Sigmoid colon (tissue), 7 donors: ENCODE data around the gene SYT8. TPM values are rescaled to one million over a fixed set of nuclear protein-coding genes. Genes with fewer than 3 reads are reported as not detected.
A peak's percentile ranks its signal among the peaks of the same experiment; 100 is the strongest.
"Not testable (repeated sequence)": the region's sequence is repeated elsewhere in the genome, so short reads cannot be mapped to it uniquely, and the experiment has no call there.

Experiments used
- DNase-seq: peaks from one replicate; pipeline ENCODE4 v3.0.0-alpha.2; 2019
- H3K27ac ChIP-seq, 4 donors: fragments of 200-600 bp; sonication (generic); one replicate each; pipeline ENCODE4 v1.5.1; 2016 to 2019; ENCODE audit warnings: mild to moderate bottlenecking in 1 of 4
- H3K27me3 ChIP-seq, 3 donors: fragments of 200-600 bp; sonication (generic); one replicate each; pipeline ENCODE4 v1.5.1; 2019; ENCODE audit warnings: mild to moderate bottlenecking in 1 of 3
- H3K36me3 ChIP-seq, 4 donors: fragments of 200-600 bp; sonication (generic); one replicate each; pipeline ENCODE4 v1.5.1; 2016 to 2019
- H3K4me1 ChIP-seq, 4 donors: fragments of 200-600 bp; sonication (generic); one replicate each; pipeline ENCODE4 v1.5.1; 2017 to 2019
- H3K4me3 ChIP-seq, 4 donors: fragments of 200-600 bp; sonication (generic); one replicate each; pipeline ENCODE4 v1.5.1; 2017 to 2019; ENCODE audit warnings: mild to moderate bottlenecking in 2 of 4, moderate library complexity in 1 of 4
- H3K9me3 ChIP-seq, 4 donors: fragments of 200-600 bp in 3 of 4; sonication (generic) in 3 of 4; one replicate each; pipeline versions ENCODE4 v1.5.1 to v1.6.1; 2013 to 2019
- EP300 ChIP-seq, 4 donors: sonication (generic); formaldehyde crosslinking; IDR thresholded peaks; one replicate each; pipeline ENCODE4 v1.6.1; 2017; ENCODE audit warnings: antibody characterized with exemption in 4 of 4
- POLR2A ChIP-seq, 2 donors: fragments of 450-650 bp; IDR thresholded peaks; one replicate each; pipeline ENCODE4 v1.6.1; 2016; ENCODE audit warnings: antibody characterized with exemption in 2 of 2, mild to moderate bottlenecking in 2 of 2, moderate library complexity in 2 of 2
- POLR2AphosphoS5 ChIP-seq, 4 donors: sonication (generic); formaldehyde crosslinking; IDR thresholded peaks; one replicate each; pipeline ENCODE4 v1.6.1; 2017; ENCODE audit warnings: antibody characterized with exemption in 4 of 4
- WGBS, 2 donors: extraction: QIAGEN DNeasy Blood & Tissue Kit; methylation state at CpG; one replicate each; pipeline ENCODE4 v1.1.7; 2013; 5-methylcytosine and 5-hydroxymethylcytosine counted together
- intact Hi-C: fragments of 100-400 bp; cut with DNase I; formaldehyde crosslinking; loops from one replicate; pipeline ENCODE4 v1.15.1; 2023
- polyA plus RNA-seq, 3 donors: library from polyadenylated mRNA; stranded (reverse); fragments of 200-250 nt; gene quantifications; one replicate each; pipeline ENCODE4 v1.2.3, GENCODE V29; 2013
- total RNA-seq, 4 donors: library from RNA; depleted of rRNA; stranded (reverse); fragments of >200 nt; gene quantifications; one replicate each; pipeline ENCODE4 v1.1.0, GENCODE V29; 2016
- TF ChIP-seq, protein P1 (sequence below), 4 experiments: fragments of 450-650 bp in 3 of 4; fragments of 200-600 bp in 1 of 4; IDR thresholded peaks; one replicate each; pipeline ENCODE4 v1.5.1; 2016 to 2019; ENCODE audit warnings: antibody characterized with exemption in 4 of 4, mild to moderate bottlenecking in 3 of 4, moderate library complexity in 2 of 4
- donor health status: healthy with polysubstance abuse.
- donor health status: Bipolar disorder and iron deficiency.
- donor health status: healthy.

The SYT8 gene
- total and polyA plus RNA-seq, 7 donors: 1.8 to 5.4 TPM; not detected in 5

DNA sequence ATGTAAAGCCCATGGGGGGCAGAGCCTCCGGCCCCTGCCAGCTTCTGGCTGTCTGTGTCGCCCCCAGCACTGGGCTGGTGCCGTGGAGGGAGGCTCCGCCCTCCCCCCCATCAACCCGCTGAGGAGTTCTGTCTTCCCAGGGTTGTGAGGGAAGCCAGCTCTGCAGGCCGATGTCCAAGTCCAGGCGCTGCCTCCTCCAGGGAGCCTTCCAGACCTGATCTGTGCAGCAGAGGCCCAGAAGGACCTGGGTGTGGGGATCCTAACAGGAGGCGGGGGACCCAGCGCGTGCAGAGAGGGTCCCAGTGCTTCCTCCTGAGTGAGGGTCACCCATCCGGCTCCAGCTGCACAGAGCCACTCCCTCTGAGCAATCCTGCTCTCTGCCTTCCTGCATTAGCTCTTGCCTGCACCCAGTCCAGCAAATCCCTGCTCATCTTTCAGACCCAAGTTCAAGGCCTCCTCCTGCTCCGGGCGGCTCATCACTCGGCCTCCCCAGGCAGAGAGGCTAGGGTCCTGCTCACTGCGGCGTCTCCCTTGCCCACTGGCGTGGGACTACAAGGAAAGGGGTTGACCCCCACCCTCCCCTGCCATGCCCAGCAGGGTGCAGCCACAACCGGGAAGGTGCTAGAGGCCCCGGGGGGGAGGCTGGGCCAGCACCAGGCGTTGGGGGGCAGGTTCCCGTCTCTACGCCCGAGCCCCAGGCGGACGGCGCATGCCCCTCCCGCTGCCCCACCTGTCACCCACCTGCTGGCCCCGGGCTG is 40.5 kb downstream of the SYT8 start:
- Histone ChIP-seq H3K9me3 (no peaks in the 10 kb centered on the region), H3K4me1 (peaks cover 0 to 45% (median 37%) of the 10 kb centered on the region in 4 donors), H3K27ac (peak overlapping the region; percentile 28 to 78 (median 60)), H3K36me3 (no peaks in the 10 kb centered on the region), H3K4me3 (no peak overlapping the region), H3K27me3 (peaks cover 0 to 25% (median 21%) of the 10 kb centered on the region in 3 donors)
- intact Hi-C loops: no loop called here
- WGBS, 2 donors: 30 to 56% methylated on average over 28 of the region's 28 CpGs
- TF ChIP-seq, protein P1, sequence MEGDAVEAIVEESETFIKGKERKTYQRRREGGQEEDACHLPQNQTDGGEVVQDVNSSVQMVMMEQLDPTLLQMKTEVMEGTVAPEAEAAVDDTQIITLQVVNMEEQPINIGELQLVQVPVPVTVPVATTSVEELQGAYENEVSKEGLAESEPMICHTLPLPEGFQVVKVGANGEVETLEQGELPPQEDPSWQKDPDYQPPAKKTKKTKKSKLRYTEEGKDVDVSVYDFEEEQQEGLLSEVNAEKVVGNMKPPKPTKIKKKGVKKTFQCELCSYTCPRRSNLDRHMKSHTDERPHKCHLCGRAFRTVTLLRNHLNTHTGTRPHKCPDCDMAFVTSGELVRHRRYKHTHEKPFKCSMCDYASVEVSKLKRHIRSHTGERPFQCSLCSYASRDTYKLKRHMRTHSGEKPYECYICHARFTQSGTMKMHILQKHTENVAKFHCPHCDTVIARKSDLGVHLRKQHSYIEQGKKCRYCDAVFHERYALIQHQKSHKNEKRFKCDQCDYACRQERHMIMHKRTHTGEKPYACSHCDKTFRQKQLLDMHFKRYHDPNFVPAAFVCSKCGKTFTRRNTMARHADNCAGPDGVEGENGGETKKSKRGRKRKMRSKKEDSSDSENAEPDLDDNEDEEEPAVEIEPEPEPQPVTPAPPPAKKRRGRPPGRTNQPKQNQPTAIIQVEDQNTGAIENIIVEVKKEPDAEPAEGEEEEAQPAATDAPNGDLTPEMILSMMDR (IDR thresholded peaks at IDR 0.05): no peak
- TF ChIP-seq EP300 (IDR thresholded peaks at IDR 0.05): no peak
- TF ChIP-seq POLR2AphosphoS5 (IDR thresholded peaks at IDR 0.05): no peak
- TF ChIP-seq POLR2A (IDR thresholded peaks at IDR 0.05): no peak
- peak; percentile 66 for DNase-seq

DNA sequence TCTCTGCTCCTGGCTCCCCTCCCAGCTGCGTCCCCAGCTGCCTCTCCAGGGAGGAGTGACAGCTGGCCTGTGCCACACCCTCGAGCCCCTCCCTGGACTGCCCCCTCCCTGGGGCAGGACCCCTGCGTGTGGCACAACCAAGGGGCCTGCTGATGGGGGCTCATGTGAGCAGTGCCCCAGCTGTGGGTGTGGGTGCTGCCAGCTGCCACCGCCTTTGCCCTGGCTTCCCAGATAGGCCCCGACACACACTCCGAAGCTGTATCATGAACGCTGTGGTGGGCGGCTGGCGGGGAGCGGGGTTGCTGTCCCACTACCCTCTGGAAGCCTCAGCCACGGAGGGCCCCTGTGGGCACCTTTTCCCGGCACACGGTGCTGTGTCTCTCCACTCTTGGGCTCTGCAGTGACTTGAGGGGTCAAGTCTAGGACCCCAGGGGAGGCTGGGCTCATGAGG is 41.1 kb downstream of the SYT8 start:
- H3K4me3 ChIP-seq: peak overlapping the region in 1 of 4 donors; percentile 2
- H3K9me3 ChIP-seq, H3K36me3 ChIP-seq, DNase-seq, intact Hi-C loops: not testable (repeated sequence)
- WGBS, 2 donors: 46 to 70% methylated on average over 13 of the region's 13 CpGs
- peaks cover 0 to 46% (median 38%) of the 10 kb centered on the region in 4 donors for H3K4me1 ChIP-seq
- H3K27me3 ChIP-seq: peaks cover 0 to 20% (median 16%) of the 10 kb centered on the region in 3 donors
- peak overlapping the region; percentile 24 to 78 (median 66) for H3K27ac ChIP-seq

DNA sequence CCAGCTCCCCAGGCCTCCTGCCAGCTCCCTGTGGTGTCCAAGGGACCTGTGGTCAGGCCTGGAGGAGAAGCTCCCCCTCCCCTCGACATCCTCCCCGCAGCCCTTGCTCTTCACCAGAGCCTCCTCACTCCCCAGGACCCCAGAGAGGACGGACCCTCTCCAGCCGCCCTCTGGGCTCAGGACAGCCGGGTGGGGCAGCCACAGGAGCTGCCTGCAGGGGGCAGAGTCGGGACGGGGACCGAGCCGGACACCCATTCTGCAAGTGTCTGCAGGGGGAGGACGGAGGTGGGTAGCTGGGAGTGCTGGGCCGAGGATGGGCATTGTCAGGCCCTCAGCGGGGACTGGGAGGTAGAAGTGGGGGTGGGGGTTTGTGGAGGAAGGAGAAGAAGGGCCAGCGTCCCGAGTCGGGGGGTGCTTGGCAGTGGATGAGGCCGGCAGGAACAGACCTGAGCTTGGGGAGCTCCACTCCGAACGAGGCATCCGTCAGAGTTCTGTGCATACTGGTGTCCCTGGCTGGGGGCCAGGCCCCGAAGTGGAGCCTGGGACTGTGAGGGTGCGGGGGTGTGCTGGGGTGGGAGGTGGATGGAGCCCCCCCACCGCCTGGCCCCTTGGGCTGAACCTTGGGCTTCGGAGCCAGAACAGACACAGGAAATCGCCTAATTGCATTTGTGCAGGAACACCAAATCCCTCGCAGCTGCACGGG is 41.7 kb downstream of the SYT8 start:
- intact Hi-C loops: no loop called here
- Histone ChIP-seq H3K36me3 (no peaks in the 10 kb centered on the region), H3K27me3 (peaks cover 0 to 14% (median 10%) of the 10 kb centered on the region in 3 donors), H3K27ac (peak overlapping the region; percentile 24 to 78 (median 66)), H3K4me3 (peak overlapping the region in 2 of 4 donors; percentile 2 to 19), H3K4me1 (peaks cover 0 to 49% (median 40%) of the 10 kb centered on the region in 4 donors), H3K9me3 (no peaks in the 10 kb centered on the region)
- DNase-seq: peak; percentile 80
- 25 to 50% methylated on average over 26 of the region's 26 CpGs for WGBS, 2 donors
- no peak for TF ChIP-seq POLR2A (IDR thresholded peaks at IDR 0.05)
- no peak for TF ChIP-seq EP300 (IDR thresholded peaks at IDR 0.05)
- TF ChIP-seq POLR2AphosphoS5 (IDR thresholded peaks at IDR 0.05): peak in 1 of 4 donors; percentile 8
- TF ChIP-seq, protein P1 (IDR thresholded peaks at IDR 0.05): peak in 3 of 4 experiments; percentile 10 to 35 (median 19)

DNA sequence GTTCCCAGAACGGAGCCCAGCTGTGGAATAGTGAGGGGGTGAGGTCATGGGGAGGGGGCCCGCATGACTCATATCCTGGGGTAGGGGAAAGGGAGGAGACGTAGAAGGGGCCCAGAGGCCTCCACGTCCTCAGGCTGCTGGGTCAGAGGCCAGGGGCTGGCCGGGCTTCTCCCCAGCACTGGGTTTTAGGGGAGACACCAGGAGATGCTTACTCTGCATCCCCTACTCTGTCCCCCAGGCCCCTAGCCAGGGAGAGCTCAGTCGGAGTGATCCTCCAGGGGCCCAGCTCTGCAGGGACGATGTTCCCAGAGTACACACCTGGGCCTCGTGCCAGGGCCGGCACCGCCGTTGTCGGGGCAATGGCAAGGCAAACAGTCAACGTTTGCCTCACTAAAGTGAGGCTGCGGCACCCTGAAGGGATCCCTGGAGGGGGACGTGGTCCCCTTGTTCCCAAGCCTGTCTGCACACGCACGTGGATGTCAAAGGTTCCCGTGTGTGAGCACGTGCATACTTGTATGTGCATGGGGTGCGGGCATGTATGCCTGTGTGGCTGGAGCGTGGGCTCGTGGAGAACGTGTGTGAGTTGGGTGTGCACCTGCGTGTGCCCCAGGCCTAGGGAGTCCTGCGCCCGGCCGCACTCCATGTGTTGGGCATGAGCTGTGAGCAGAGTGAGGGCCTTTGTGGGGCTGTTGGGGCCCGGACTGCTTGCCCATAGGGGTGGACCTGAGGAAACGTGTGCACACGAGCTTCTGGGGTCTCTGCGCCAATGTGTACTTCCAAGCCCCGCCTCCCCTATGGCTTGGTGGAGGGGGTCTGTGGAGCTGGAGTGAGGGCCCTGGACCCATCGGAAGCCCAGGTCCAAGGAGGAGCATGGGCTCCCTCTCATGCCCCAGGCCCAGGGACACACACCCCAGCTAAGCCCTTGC is 42.7 kb downstream of the SYT8 start:
- H3K27ac ChIP-seq: peak overlapping the region; percentile 59 to 78 (median 66)

More for the DNA sequence above, 42.7 kb downstream of the SYT8 start:
- peaks cover 0 to 58% (median 49%) of the 10 kb centered on the region in 4 donors for H3K4me1 ChIP-seq
- TF ChIP-seq, protein P1 (IDR thresholded peaks at IDR 0.05): no peak
- TF ChIP-seq POLR2A (IDR thresholded peaks at IDR 0.05) (no peak), POLR2AphosphoS5 (IDR thresholded peaks at IDR 0.05) (peak in 1 of 4 donors; percentile 7), EP300 (IDR thresholded peaks at IDR 0.05) (no peak)
- peaks cover 0 to 6% (median 6%) of the 10 kb centered on the region in 3 donors for H3K27me3 ChIP-seq
- H3K36me3 ChIP-seq: no peaks in the 10 kb centered on the region
- WGBS, 2 donors: 30 to 59% methylated on average over 33 of the region's 33 CpGs
- H3K9me3 ChIP-seq: no peaks in the 10 kb centered on the region
- intact Hi-C loops: no loop called here
- H3K4me3 ChIP-seq: no peak overlapping the region
- peak; percentile 80 for DNase-seq
